Nucleus accumbens (tissue), 56 donors: ENCODE results near the gene OSBPL8.

Experiments used
- DNase-seq, 56 donors: peaks; one replicate each; lab custom pipeline; 2025; lab: John Stamatoyannopoulos, UW

Gene OSBPL8

GRCh38 chr12:76559400-76560085 is at the start of gene OSBPL8:
Gene OSBPL8 (minus strand): TSS chr12:76559771. CDS start chr12:76487551, 72,220 bp downstream.
- DNase-seq: peak; percentile 53 to 98 (median 93)

- peak in 1 of 56 donors; percentile 1 for DNase-seq
Observed at GRCh38 chr12:76608070-76608469, 48.5 kb upstream of the OSBPL8 start.

GRCh38 chr12:76595056-76595455 is 35.5 kb upstream of the OSBPL8 start:
- no peak for DNase-seq

DNA sequence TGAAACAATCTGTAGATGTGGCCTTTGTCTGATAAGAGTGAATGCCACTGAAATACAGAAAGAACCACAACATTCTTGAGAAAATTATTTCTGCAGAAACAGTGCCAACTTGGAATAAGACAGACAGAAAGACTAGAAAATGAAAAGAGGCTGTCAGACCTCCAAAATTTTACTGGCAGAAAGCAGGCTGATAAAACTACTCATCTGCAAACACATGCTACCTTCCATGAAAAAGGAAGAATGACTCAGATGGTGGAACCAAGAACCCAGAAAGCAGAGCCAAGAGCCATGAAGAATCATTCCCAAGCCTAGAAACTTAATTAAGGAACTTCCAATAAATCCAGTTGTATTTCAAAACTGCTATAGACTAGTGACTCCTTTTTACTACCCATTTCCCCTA is 31.9 kb upstream of the OSBPL8 start:
- DNase-seq: no peak

DNA sequence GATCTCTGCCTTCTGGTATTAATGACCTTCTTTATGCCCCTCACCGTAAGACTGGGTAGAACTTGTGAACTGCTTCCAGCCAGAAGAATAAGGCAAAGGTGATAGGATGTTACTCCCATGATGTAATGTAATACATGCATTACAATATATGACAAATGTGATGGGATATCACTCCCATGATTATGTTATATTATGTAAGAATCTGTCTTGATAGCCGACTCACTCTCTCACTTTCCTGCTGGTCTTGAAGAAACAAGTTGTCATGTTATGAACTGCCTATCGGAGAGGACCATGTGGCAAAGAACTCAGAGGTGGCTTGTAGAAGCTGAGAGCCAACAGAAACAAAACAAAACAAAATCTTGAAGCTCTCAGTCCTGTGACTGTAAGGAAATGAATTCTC is 30.6 kb upstream of the OSBPL8 start:
- DNase-seq: no peak

- DNase-seq: no peak
Observed at GRCh38 chr12:76588881-76589565, 29.5 kb upstream of the OSBPL8 start.

DNA sequence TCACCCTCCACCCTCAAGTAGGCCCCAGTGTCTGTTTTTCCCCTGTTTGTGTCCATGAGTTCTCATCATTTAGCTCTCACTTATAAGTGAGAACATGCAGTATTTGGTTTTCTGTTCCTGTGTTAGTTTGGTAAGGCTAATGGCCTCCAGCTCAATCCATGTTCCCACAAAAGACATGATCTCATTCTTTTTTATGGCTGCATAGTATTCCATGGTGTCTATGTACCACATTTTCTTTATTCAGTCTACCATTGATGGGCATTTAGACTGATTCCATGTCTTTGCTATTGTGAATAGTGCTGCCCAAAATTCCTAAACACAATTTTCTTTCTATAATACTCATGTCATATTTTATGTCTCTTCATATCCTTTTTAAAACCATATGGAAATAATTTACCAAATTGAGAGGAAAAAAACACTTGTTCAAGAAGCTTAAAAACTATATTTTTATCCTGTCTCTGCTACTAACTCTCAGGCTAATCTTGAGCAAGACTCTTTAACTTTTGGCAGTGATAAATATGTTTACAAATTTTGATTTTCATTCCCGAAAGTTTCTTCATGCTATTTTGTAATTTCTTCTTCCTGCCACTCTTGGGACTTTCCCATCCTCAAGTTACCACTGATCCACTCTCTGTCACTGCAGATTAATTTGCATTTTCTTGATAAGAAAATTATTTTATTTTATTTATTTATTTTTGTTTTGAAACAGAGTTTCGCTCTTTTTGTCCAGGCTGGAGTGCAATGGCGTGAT is 28.0 kb upstream of the OSBPL8 start:
- no peak for DNase-seq

GRCh38 chr12:76586764-76587395 is 27.3 kb upstream of the OSBPL8 start:
- DNase-seq: peak in 9 of 56 donors; percentile 1 to 62 (median 8)

DNA sequence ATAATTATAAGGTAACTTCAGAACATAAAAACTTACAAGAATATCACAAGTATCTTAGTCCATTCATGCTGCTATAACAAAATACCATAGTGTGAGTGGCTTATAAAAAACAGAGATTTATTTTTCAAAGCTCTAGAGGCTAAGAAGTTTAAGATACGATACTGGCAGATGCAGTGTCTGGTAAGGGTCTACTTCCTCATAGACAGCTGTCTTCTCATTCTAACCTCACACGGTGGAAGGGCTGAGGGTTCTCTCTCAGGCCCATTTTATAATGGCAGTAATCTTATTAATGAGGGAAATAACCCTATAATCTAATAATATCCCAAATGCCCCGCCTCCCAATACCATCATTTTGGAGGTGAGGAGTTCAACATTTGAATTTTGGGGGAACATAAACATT is 23.7 kb upstream of the OSBPL8 start:
- DNase-seq: no peak

GRCh38 chr12:76573840-76574373 is 14.3 kb upstream of the OSBPL8 start:
- no peak for DNase-seq

GRCh38 chr12:76571256-76571655 is 11.7 kb upstream of the OSBPL8 start:
- DNase-seq: no peak

GRCh38 chr12:76569685-76570604 is 10.4 kb upstream of the OSBPL8 start:
- DNase-seq: no peak

GRCh38 chr12:76568888-76569551 is 9.4 kb upstream of the OSBPL8 start:
- peak in 2 of 56 donors; percentile 3 to 8 for DNase-seq

DNA sequence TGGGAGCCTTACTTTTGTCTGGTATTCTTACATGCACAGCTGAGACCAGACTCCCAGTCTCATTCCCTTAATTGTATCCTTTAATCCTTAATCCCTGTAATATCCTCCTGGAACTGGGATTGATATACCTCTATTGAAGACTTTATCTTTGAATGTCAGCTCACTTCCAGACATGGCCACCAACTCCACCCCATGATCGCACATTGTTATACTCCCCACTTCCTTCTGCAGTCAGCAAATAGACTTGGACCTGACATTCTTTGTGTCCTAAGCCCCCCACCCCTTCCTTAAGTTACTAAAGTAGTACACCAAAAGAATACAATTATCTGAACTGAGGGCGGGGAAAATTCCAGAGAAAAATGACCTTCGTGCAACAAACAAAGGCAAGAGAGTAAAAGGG is 8.6 kb upstream of the OSBPL8 start:
- no peak for DNase-seq

- DNase-seq: no peak
Observed at GRCh38 chr12:76563061-76563460, 3.5 kb upstream of the OSBPL8 start.

- DNase-seq: no peak
Observed at GRCh38 chr12:76562130-76562529, 2.6 kb upstream of the OSBPL8 start.

DNA sequence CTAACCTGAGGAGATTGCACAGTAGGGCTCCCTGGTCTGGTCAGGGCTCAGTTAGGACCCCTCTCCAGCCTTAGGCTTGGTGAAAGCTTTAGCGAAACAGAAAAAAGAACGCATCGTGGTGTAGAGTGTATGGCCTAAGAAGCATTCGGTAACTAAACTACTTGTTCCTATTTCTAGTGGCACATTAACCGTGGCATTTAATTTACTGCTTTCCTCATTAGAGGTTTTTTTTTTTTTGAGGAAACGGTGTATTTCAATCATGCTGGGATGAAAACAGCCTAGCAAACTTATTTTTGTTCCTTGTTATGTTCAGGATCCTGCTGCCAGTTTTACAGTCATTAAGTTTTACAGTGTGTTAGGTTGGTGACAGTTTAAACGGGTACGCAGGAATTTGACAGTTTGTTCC is 518 bp upstream of the OSBPL8 start:
- DNase-seq: no peak

GRCh38 chr12:76558684-76559399 is 729 bp downstream of the OSBPL8 start:
- DNase-seq: peak in 49 of 56 donors; percentile 18 to 75 (median 46)
